ENCODE measurements around the gene KIF3A.

DNA sequence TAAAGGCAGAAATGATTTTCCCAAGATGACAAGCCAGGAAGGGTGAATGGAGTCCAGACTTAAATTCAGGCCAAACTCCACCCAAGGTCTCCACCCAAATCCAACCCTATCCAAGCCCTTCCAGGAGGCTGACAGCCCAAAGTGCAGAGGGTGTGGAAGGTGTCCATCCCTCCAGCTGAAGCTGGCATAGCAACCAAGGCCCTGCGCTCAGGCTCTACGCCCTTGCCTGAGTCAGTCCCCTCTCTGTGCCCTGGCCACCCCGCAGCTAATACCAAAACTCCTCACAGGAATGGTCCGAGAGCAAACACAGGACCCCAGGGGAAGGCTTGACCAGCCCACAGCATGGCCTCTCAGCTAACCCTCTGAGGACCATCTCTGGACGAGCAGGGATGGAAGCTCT, 37.5 kb upstream of the KIF3A start:
- TF ChIP-seq, protein P1, sequence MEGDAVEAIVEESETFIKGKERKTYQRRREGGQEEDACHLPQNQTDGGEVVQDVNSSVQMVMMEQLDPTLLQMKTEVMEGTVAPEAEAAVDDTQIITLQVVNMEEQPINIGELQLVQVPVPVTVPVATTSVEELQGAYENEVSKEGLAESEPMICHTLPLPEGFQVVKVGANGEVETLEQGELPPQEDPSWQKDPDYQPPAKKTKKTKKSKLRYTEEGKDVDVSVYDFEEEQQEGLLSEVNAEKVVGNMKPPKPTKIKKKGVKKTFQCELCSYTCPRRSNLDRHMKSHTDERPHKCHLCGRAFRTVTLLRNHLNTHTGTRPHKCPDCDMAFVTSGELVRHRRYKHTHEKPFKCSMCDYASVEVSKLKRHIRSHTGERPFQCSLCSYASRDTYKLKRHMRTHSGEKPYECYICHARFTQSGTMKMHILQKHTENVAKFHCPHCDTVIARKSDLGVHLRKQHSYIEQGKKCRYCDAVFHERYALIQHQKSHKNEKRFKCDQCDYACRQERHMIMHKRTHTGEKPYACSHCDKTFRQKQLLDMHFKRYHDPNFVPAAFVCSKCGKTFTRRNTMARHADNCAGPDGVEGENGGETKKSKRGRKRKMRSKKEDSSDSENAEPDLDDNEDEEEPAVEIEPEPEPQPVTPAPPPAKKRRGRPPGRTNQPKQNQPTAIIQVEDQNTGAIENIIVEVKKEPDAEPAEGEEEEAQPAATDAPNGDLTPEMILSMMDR (IDR thresholded peaks at IDR 0.05): no peak
- TF ChIP-seq POLR2A (IDR thresholded peaks at IDR 0.05): no peak
- no peak for TF ChIP-seq EP300 (IDR thresholded peaks at IDR 0.05)
